ENCODE data around the gene CDKN2B-AS1.

- TF ChIP-seq EZH2 (IDR thresholded peaks at IDR 0.05; ENCODE audit: insufficient read depth, poor library complexity, severe bottlenecking) (no peak), EZH2phosphoT487 (IDR thresholded peaks at IDR 0.05; ENCODE audit: insufficient read depth, low read depth) (no peak)
These were observed 46.8 kb downstream of the CDKN2B-AS1 start for GRCh38 chr9:22041344-22041743.

Data from GM23248 (cell line).